ENCODE data around the gene SESN1.

- no peak for TF ChIP-seq CTCF (IDR thresholded peaks at IDR 0.05)
- TF ChIP-seq POLR2A (IDR thresholded peaks at IDR 0.05) = no peak
Observed at GRCh38 chr6:109034526-109034925, 60.1 kb downstream of the SESN1 start.
